ENCODE results near the gene EAPP.
"Not testable (repeated sequence)": the region's sequence is repeated elsewhere in the genome, so short reads cannot be mapped to it uniquely, and the experiment has no call there.

Gene EAPP

DNA sequence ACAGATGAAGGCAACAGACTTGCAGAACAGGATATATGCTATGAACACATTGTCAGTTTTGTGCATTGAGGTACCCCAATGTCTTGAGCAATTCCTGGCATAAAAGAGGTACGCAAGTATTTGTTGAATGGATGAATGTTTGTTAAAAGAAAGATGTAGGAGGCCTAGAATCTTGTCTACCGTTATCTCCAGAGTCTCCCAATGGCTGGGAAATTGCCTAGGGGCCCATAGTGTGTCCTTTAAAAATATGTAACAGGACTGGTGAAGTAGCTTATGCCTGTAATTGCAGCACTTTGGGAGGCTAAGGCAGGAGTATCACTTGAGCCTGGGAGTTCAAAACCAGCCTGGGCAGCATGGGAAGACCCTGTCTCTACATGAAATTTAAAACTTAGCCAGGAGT is 57.0 kb downstream of the EAPP start:
- no peak for DNase-seq (ENCODE audit: low read depth)

DNA sequence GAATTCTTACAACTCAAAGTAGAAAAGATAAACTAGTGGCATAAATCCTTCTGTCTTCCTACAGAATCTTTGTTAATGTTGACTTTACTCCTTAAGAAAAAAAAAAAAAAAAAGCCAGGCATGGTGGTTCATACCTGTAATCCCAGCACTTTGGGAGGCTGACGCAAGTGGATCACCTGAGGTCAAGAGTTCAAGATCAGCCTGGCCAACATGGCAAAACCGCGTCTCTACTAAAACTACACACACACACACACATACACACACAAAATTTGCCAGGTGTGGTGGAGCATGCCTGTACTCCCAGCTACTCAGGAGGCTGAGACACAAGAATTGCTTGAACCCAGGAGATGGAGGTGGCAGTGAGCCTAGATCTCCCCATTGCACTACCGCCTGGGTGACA is 59.8 kb downstream of the EAPP start:
- DNase-seq (ENCODE audit: low read depth) = no peak

DNA sequence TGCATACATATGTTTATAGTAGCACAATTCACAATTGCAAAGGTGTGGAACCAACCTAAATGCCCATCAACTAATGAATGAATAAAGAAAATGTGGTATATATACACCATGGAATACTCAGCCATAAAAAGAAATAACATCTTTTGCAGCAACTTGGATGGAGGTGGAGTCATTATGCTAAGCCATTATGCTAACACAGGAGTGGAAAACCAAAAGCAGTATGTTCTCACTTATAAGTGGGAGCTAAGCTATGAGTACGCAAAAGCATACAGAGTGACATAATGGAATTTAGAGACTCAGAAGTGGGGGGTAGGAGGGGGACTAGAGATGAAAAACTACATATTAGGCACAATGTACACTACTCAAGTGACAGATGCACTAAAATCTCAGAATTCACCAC is 61.2 kb downstream of the EAPP start:
- no peak for DNase-seq (ENCODE audit: low read depth)

DNA sequence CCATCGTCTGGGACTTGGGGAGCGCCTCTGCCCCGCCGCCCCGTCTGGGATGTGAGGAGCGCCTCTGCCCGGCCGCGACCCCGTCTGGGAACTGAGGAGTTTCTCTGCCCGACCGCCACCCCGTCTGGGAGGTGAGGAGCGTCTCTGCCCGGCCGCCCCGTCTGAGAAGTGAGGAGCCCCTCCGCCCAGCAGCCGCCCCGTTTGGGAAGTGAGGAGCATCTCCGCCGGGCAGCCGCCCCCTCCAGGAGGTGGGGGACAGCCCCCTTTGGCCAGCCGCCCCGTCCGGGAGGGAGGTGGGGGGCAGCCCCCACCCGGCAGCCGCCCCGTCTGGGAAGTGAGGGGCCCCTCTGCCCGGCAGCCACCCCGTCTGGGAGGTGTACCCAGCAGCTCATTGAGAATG is 63.5 kb downstream of the EAPP start:
- not testable (repeated sequence) for DNase-seq (ENCODE audit: low read depth)

DNA sequence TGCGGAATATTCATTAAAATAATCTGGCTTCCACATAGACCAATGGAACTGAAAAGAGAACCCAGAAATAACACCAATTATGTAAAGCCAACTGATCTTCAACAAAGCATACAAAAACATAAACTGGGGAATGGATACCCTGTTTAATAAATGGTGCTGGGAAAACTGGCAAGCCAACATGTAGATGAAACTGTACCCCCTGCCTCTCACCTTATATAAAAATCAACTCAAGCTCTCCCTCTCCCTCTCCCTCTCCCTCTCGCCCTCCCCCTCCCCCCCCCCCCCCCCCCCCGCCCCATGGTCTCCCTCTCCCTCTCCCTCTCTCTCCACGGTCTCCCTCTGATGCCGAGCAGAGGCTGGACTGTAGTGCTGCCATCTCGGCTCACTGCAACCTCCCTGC is 64.3 kb downstream of the EAPP start:
- DNase-seq (ENCODE audit: low read depth) = no peak

DNA sequence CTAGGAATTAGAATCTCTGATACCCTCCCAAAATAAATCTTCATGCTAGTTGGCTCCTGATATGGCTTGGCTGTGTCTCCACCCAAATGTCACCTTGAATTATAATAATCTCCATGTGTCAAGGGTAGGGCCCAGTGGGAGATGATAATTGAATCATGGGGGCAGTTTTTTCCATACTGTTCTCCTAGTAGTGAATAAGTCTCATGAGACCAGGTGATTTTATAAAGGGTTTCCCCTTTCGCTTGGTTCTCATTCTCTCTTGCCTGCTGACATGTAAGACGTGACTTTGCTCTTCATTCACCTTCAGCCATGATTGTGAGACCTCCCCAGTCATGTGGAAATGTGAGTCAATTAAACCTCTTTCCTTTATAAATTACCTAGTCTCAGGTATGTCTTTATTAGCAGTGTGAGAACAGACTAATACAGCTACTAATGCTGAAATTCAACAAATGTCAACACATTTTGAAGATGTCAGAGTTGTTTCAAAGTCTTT is 65.3 kb downstream of the EAPP start:
- DNase-seq (ENCODE audit: low read depth) = no peak

DNA sequence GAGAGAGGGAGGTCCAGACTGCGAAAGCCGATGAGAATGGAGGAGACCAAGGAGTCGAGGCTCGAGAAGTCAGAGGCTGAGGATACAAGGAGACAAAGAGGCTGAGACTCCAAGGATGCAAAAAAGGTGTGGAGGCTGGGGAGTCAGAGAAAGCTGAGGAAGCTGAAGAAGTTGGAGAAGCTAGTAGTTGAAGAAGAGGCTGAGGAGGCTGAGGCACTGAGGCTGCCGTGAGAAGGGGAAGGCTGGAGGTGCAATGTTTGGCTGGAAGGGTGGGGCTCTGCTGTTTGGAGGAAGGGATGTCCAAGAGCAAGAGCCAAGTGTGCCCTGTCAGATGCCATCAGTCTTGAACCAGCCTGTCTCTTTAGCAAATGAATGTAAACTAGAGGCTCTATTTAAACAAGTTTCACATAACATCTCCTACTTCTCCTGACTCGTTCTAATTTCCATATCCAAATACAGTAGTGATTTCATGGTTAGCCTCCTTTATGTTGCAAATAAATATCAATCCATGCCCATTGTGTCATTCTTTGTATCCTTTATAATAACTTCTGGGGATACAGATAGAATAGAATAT is 66.7 kb downstream of the EAPP start:
- no peak for DNase-seq (ENCODE audit: low read depth)

DNA sequence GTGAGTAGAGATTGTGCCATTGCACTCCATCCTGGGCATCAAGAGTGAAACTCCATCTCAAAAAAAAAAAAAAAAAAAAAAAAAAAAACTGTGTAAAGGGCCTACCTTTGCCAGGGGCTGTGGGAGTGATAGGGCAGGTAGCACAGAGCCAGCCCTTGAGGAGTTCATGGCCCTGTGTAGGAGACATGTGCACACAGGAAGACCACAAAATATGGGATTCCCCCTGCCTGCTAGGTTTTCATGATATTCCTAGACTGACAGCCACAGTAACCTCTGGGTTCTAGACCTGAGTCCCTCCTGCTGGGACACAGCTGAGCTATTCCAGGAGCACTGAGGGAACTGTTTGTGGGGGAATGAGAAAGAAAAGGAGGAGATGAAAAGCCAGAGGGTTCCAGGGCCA is 69.2 kb downstream of the EAPP start:
- DNase-seq (ENCODE audit: low read depth) = no peak

DNA sequence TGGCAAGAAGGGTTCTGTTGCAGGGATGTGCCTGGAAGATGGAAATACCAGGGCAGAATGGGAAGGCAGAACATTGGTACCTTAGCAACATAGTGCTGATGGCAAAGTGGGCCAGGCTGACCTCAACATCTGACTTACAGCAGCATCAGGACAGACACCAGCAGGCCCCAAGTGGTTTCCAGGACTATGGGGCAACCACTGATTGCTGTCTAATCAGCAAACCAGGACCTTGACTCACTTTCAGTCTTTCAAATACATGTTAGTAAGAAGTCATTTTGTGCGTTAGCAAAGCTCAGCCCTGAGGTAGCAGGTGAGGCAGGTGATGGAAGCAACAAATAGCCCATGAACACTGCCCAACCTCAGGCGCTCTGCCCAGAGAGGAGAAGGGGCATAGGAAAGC is 72.8 kb downstream of the EAPP start:
- no peak for DNase-seq (ENCODE audit: low read depth)
